A673 (cell line): ENCODE measurements around the gene PRTN3. TPM values are rescaled to one million over a fixed set of nuclear protein-coding genes. Genes with fewer than 3 reads are reported as not detected.

Experiments
- BruUV-seq: library from RNA; stranded (reverse); fragments of 400-500 nt; replicated peaks from 2 replicates; lab custom pipeline; 2021; lab: Mats Ljungman, UMichigan
- CTCF ChIA-PET: fragments of 300-600 bp; sonication (Branson Sonifier 250); formaldehyde crosslinking; loops from one replicate; lab custom pipeline; 2022; ENCODE audit warnings: antibody characterized with exemption; lab: Charles Lee
- POLR2A ChIA-PET: fragments of 300-600 bp; sonication (Branson Sonifier 250); formaldehyde crosslinking; loops from one replicate; lab custom pipeline; 2022; ENCODE audit warnings: antibody characterized with exemption; ENCODE audit not compliant: low non-redundant PET; lab: Charles Lee
- DNase-seq: peaks from one replicate; pipeline ENCODE4 v3.0.0-alpha.2; 2015; ENCODE audit warnings: low spot score
- H3K27ac ChIP-seq: fragments of 200-600 bp; sonication (generic); 2 replicates; pipeline ENCODE4 v1.5.1; 2016; ENCODE audit warnings: mixed run types, low read depth, mild to moderate bottlenecking, mixed read lengths, antibody characterized with exemption, low read length; ENCODE audit not compliant: poor library complexity, severe bottlenecking
- H3K27me3 ChIP-seq: fragments of 200-600 bp; sonication (generic); replicated peaks from 2 replicates; pipeline ENCODE4 v1.6.1; 2017; ENCODE audit warnings: mixed run types, low read depth, mild to moderate bottlenecking, mixed read lengths, antibody characterized with exemption, low read length; ENCODE audit not compliant: insufficient read depth, poor library complexity
- H3K36me3 ChIP-seq: fragments of 200-600 bp; sonication (generic); 2 replicates; pipeline ENCODE4 v1.6.1; 2016; ENCODE audit warnings: mixed run types, mild to moderate bottlenecking, mixed read lengths, antibody characterized with exemption, low read length; ENCODE audit not compliant: insufficient read depth, poor library complexity, severe bottlenecking
- H3K4me1 ChIP-seq: fragments of 200-600 bp; sonication (generic); 2 replicates; pipeline ENCODE4 v1.6.1; 2017; ENCODE audit warnings: mixed run types, mild to moderate bottlenecking, mixed read lengths, antibody characterized with exemption, low read length; ENCODE audit not compliant: insufficient read depth, poor library complexity, severe bottlenecking
- H3K4me3 ChIP-seq: fragments of 200-600 bp; sonication (generic); 2 replicates; pipeline ENCODE4 v1.5.1; 2016; ENCODE audit warnings: low read depth, mixed run types, mild to moderate bottlenecking, mixed read lengths, low read length; ENCODE audit not compliant: poor library complexity, severe bottlenecking
- H3K9me3 ChIP-seq: fragments of 200-600 bp; sonication (generic); 2 replicates; pipeline ENCODE4 v1.6.1; 2016; ENCODE audit warnings: mixed run types, low read depth, mild to moderate bottlenecking, mixed read lengths, antibody characterized with exemption, low read length; ENCODE audit not compliant: poor library complexity, severe bottlenecking
- EZH2 ChIP-seq: fragments of 200-600 bp; sonication (generic); IDR thresholded peaks from 2 replicates; pipeline ENCODE4 v1.6.1; 2017; ENCODE audit warnings: borderline replicate concordance, low read depth, mild to moderate bottlenecking, mixed read lengths, antibody characterized with exemption, low read length; ENCODE audit not compliant: poor library complexity, severe bottlenecking
- intact Hi-C: fragments of 100-400 bp; cut with micrococcal nuclease; formaldehyde crosslinking; loops from one replicate; pipeline ENCODE4 v1.10.0; 2022; ENCODE audit not compliant: unreplicated experiment
- total RNA-seq: library from RNA; stranded (reverse); gene quantifications from 2 replicates; pipeline ENCODE4 v1.2.3, GENCODE V29; 2021
- TF ChIP-seq, protein P1 (sequence below): fragments of 300-800, 200-600 bp; sonication (generic); conservative IDR thresholded peaks from 2 replicates; pipeline ENCODE4 v1.5.1; 2017; ENCODE audit warnings: low read depth, mild to moderate bottlenecking, antibody characterized with exemption, low read length, moderate library complexity, mixed read lengths

The PRTN3 gene
- total RNA-seq, 1 experiment from 2014 or later: not detected

GRCh38 chr19:813219-814151, 27.3 kb upstream of the PRTN3 start:
- Histone ChIP-seq H3K27ac (no peak overlapping the region), H3K36me3 (peaks cover 48% of the 10 kb centered on the region), H3K4me1 (peaks cover 17% of the 10 kb centered on the region), H3K4me3 (no peak overlapping the region), H3K27me3 (no peaks in the 10 kb centered on the region), H3K9me3 (no peaks in the 10 kb centered on the region)
- ChIA-PET POLR2A (no interaction called here), CTCF (interaction anchor here (0.6 kb wide), 1 partner anchor 106 kb away, joined by 5 read pairs; no protein-coding TSS in a partner anchor)
- BruUV-seq: no TSS peak
- intact Hi-C loops: no loop called here
- TF ChIP-seq, protein P1, sequence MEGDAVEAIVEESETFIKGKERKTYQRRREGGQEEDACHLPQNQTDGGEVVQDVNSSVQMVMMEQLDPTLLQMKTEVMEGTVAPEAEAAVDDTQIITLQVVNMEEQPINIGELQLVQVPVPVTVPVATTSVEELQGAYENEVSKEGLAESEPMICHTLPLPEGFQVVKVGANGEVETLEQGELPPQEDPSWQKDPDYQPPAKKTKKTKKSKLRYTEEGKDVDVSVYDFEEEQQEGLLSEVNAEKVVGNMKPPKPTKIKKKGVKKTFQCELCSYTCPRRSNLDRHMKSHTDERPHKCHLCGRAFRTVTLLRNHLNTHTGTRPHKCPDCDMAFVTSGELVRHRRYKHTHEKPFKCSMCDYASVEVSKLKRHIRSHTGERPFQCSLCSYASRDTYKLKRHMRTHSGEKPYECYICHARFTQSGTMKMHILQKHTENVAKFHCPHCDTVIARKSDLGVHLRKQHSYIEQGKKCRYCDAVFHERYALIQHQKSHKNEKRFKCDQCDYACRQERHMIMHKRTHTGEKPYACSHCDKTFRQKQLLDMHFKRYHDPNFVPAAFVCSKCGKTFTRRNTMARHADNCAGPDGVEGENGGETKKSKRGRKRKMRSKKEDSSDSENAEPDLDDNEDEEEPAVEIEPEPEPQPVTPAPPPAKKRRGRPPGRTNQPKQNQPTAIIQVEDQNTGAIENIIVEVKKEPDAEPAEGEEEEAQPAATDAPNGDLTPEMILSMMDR: no peak
- TF ChIP-seq EZH2: no peak
- DNase-seq: no peak

DNA sequence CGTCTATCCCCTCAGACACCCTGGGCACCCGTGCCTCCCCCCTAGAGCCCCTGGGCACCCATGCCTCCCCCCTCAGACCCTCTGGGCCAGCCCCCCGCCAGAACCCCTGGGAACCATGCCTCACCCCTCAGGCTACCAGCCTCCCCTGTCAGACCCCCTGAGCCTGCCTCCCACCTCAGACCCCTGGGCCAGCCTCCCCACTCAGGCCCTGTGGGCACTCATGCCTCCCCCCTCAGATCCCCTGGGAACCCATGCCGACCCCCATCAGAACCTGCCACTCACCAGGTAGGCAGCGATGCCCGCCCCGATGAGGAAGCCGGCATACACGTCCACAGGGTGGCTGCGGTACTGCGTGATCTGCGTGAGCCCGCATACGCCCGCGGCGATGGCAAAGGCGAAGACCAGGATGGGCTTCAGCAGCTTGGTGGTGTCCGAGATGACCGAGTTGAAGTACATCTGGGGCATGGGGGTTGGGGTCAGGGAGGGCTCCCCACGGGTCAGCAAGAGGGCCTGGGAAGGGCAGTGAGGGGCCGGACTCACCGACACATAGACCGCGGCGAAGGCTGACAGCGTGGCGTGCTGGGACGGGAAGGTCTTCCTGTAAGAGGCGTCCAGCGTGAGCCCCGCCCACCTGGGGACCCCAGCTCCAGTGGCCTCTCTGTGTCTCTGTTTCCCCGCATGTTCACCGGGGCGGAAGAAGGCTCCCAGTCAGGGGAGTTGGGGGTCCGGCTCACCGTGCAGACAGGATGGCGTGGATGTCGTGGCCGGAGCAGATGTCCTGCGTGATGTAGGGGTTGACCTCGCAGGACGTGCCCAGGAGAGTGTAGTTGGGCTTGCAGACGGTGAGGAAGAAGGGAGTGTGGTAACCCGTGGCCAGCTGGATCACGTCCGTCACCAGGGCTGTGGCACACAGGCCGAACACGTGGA, 26.4 kb upstream of the PRTN3 start:
- Histone ChIP-seq H3K27ac (no peak overlapping the region), H3K4me3 (no peak overlapping the region), H3K4me1 (peaks cover 17% of the 10 kb centered on the region), H3K27me3 (no peaks in the 10 kb centered on the region), H3K9me3 (no peaks in the 10 kb centered on the region), H3K36me3 (peaks cover 41% of the 10 kb centered on the region)
- CTCF ChIA-PET: no interaction called here
- intact Hi-C loops: no loop called here
- TF ChIP-seq, protein P1: no peak
- TF ChIP-seq EZH2: no peak
- BruUV-seq: no TSS peak
- POLR2A ChIA-PET: no interaction called here
- DNase-seq: no peak

DNA sequence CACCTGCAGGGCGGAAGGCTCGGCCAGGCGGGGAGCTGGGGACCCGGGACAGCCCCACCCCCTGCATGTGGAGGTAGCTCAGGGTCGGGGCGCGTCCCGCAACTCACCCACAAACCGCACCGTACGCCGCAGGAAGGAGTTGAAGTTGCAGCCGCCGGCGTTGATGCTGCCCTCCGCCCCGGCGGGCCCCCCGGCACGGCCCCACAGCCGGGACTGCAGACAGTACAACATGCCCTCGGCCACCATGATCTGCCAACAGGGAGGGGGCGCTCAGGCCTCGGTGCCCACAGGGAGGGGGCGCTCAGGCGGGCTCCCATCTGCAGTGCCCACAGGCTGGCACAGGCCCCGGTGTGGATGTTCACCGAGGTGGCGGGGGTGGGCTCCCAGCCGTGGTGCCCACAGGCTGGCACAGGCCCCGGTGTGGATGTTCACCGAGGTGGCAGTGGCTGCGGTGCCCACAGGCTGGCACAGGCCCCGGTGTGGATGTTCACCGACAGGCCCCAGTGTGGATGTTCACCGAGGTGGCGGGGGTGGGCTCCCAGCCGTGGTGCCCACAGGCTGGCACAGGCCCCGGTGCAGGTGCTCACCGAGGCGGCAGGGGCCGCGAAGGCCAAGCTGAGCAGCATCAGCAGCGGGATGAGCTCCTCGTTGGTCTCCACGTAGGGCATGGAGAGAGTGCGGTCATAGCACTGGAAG, 25.6 kb upstream of the PRTN3 start:
- H3K27ac ChIP-seq: no peak overlapping the region
- no peak for DNase-seq
- intact Hi-C loops: no loop called here
- POLR2A ChIA-PET: no interaction called here
- BruUV-seq: no TSS peak
- CTCF ChIA-PET: no interaction called here
- no peak overlapping the region for H3K4me3 ChIP-seq
- no peaks in the 10 kb centered on the region for H3K9me3 ChIP-seq
- TF ChIP-seq, protein P1: no peak
- TF ChIP-seq EZH2: no peak
- H3K4me1 ChIP-seq: peaks cover 17% of the 10 kb centered on the region
- peaks cover 33% of the 10 kb centered on the region for H3K36me3 ChIP-seq
- H3K27me3 ChIP-seq: no peaks in the 10 kb centered on the region
